GM21723 (cell line): ENCODE measurements around the gene POLR2H.
"Not testable (repeated sequence)": the region's sequence is repeated elsewhere in the genome, so short reads cannot be mapped to it uniquely, and the experiment has no call there.

Source experiments
- ATAC-seq: cut with Tn5 transposase; IDR thresholded peaks from one replicate; pipeline ENCODE4 v1.9.1; 2021; ENCODE audit warnings: mild to moderate bottlenecking, moderate library complexity; ENCODE audit not compliant: unreplicated experiment

POLR2H gene

DNA sequence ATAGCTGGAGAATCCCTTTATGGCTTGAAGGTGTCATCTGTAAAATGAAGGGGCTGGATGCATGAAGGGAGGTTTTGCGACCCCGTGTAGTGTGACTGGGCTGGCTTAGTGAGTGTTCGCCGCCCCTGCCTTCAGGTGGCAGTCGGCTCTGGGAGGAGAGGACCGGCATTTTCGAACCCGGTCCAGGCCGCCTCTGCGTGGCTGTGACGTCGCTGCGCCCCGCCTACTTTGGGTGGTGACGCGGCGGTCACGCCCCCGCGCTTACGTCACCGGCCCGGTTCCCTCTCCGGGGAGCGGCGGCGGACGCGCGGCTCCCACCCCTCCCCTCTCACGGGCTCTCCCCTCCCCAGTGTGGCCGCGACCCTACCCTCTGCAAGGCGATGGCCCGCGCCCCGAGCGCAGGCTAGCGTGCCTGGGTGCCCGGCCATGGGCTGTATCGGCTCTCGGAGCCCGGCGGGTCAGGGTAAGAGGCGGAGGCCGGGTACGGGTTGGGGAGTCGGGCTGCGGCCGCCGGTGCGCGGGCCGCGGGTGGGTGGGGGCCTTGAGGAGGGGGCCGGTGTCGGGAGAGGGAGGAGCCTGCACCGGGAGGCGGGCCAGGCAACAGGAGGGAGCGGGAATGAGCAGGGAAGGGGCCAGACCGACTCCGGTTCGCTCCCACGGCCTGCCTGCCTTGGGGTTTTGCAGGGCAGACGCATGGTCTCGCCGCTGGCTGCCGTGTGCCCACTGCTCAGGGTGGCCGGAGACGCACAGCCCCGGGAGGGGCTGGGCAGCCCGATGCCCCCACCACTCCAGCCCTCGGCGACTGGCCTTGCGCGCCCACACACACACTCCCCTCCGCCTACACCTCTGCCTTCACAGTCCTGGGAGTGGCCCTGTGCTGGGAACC, 25.6 kb upstream of the POLR2H start:
- peak; percentile 80 for ATAC-seq

DNA sequence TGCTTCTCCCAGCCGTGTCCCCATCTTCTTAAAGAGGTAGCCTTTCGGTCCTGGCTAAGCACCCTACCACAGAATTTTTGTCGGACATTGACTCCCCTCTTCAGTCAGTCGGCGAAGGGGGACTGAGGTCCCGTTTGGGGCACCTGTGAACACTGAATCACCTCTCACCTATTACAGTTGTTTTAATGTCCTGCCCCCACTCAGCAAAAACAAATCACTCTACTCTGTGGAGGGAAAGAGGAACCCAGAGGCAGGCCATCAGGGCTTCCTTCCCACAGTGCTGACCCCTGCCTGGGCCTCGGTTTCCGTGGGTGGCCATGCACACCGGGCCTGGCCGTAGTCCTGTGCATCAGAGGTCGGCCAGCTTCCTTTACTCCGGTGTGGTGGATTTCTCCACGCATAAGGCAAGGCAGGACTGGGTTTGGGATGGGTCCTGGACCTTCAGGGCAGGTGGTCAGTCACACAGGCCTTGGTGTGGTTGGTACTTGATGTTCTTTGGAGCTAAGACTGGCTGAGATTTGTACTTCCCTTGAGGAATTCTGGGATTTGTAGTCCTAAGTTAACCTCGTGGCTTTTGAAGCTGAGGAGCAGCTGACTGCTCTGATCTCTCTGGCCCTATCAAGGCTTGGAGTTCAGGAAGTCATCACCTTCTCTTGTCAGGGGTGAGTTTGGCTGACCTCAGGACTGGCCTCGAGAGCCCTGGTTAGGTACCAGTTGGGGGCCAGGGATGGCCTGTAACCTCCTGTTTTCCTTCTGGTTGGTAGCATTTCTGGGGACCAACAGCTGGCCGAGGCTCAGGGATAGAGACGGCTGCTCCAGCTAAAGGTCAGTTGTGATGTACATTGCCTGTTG, 24.7 kb upstream of the POLR2H start:
- ATAC-seq = no peak

DNA sequence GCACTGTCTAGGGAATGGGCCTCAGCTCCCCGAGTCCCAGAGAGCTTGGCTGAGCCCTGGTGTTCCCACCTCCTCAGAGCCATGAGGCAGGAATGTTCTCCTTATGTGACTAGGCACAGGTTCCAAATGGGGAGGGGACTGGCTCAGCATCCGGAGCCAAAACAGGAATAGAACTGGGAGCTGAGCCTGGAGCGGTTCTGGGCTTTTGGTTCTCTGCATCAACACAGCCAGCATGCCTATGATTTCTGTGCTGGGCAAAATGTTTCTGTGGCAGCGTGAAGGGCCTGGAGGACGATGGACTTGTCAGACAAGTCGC, 24.2 kb upstream of the POLR2H start, which contains the start of gene FAM131A:
FAM131A (plus strand) TSS at position 202 of the 316 bp plus-strand sequence; CDS start at position 233, 31 bp downstream.
- no peak for ATAC-seq

DNA sequence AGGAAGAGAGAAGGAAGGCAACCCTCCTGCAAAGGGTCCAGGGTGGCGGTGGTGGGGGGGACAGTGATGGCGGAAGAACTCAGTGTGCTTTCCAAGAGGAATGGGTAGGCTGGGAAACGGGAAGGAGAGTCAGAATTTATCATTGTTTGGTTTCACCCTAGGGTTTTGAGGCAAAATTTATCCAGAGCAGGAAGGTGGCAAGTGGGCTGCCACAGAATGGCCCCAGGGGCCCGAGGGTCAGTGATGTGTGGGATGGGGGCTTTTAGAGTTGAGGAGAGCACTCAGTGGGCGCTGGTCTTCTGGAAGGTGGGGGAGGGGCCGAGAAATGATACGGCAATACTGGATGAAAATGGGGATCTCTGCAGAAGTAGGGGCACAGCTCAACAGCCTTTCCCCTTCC, 23.5 kb upstream of the POLR2H start:
- no peak for ATAC-seq

DNA sequence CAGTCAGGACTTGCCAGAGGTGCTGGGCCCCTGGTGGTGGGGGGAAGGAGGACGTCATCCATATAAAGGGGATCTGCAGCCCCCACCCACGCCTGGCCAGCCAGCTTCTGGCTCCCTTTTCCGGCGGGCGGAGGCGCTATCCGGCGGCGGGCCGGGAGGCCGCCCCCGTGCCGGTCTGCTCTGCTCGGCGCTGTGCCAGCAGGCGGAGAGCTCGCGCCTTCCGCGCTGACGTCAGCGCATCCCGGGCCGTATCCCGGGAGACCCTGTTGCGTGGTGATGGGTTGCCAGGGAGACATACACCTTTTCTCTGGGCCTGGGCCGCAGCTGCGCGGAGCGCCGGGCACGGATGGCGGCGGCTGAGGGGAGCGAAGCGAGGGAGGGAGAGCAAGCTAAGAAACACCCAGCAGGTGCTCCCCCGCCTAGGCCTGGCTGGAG, 23.0 kb upstream of the POLR2H start:
- no peak for ATAC-seq

DNA sequence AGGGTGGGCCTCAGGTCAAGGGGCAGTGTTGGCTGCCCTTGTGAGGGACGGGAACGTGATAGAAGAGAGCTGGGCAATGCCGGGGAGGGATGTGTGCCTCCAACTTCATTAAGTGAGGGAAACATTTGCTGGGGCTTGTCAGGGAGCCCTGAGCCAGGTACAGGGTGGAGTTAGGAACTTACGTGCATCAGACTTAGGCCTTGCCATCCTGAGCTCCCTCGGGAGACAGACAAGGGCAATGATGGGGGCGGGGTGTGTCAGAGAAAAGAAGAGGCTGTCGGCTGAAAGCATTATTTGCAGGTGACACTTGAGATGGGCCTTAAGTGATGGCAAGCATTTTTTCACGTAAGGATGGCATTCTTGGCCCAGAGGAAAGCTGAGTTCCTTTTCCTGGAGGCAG, 22.5 kb upstream of the POLR2H start:
- ATAC-seq = no peak

DNA sequence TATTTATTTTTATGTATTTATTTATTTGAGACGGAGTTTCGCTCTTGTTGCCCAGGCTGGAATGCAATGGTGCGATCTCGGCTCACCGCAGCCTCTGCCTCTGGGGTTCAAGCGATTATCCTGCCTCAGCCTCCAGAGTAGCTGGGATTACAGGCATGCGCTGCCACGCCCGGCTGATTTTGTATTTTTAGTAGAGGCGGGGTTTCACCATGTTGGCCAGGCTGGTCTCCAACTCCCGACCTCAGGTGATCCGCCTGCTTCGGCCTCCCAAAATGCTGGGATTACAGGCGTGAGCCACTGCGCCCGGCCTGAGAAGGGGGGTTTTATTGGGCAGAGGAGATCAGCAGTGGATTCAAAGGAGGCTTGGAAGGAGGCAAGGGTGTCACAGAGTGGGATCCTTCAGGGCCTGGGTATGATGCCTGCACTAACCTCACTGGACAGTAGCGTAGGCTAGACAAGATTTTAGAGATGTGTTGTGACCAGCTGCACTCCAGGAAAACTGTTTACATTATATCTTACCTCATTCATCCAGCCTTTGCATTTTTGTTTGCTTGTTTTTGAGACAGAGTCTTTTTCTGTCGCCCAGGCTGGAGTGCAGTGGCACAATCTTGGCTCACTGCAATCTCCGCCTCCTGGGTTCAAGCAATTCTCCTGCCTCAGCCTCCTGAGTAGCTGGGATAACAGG, 21.9 kb upstream of the POLR2H start:
- not testable (repeated sequence) for ATAC-seq

DNA sequence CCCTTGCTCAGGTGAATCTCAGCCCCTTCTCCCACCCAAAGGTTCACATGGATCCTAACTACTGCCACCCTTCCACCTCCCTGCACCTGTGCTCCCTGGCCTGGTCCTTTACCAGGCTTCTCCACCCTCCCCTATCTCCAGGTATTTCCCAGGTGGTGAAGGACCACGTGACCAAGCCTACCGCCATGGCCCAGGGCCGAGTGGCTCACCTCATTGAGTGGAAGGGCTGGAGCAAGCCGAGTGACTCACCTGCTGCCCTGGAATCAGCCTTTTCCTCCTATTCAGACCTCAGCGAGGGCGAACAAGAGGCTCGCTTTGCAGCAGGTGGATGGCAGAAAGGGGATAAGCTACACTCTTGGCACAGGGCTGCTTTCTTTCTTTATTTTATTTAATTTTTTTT, 19.6 kb upstream of the POLR2H start:
- ATAC-seq = no peak

DNA sequence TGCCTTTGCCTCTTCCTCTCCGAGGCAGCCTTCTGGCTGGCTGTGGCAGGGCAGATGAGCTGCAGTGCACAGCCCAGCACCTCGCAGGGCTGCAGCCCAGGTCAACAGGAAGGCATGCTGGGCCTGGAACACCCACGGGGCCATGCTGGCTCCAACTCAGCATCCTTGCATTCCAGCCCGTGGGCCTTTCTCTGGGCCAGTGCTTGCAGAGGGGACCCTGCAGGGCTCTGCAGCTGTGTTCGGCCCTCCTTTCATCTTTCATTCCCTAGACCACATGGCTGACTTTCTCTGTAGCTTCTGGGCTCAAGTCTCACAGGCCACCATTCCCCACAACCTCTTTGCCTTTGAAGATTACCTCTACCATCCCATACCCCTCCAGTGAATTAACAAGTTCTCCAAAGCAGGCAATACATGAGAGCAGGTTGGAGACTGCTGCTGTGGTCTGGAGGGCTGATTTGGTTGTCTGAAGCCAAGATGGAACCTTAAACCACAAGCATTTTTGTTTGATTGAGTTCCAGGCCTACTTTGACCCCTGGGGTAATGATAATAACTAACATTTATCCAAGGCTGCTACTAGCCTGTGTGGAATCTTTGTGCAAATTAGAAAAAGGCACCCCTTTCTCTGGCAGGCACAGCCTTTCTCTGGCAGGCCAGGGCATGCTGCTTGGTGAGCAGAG, 18.2 kb upstream of the POLR2H start:
- no peak for ATAC-seq

DNA sequence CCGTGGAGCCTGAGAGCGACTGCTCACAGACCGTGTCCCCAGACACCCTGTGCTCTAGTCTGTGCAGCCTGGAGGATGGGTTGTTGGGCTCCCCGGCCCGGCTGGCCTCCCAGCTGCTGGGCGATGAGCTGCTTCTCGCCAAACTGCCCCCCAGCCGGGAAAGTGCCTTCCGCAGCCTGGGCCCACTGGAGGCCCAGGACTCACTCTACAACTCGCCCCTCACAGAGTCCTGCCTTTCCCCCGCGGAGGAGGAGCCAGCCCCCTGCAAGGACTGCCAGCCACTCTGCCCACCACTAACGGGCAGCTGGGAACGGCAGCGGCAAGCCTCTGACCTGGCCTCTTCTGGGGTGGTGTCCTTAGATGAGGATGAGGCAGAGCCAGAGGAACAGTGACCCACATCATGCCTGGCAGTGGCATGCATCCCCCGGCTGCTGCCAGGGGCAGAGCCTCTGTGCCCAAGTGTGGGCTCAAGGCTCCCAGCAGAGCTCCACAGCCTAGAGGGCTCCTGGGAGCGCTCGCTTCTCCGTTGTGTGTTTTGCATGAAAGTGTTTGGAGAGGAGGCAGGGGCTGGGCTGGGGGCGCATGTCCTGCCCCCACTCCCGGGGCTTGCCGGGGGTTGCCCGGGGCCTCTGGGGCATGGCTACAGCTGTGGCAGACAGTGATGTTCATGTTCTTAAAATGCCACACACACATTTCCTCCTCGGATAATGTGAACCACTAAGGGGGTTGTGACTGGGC, 16.8 kb upstream of the POLR2H start:
- no peak for ATAC-seq

DNA sequence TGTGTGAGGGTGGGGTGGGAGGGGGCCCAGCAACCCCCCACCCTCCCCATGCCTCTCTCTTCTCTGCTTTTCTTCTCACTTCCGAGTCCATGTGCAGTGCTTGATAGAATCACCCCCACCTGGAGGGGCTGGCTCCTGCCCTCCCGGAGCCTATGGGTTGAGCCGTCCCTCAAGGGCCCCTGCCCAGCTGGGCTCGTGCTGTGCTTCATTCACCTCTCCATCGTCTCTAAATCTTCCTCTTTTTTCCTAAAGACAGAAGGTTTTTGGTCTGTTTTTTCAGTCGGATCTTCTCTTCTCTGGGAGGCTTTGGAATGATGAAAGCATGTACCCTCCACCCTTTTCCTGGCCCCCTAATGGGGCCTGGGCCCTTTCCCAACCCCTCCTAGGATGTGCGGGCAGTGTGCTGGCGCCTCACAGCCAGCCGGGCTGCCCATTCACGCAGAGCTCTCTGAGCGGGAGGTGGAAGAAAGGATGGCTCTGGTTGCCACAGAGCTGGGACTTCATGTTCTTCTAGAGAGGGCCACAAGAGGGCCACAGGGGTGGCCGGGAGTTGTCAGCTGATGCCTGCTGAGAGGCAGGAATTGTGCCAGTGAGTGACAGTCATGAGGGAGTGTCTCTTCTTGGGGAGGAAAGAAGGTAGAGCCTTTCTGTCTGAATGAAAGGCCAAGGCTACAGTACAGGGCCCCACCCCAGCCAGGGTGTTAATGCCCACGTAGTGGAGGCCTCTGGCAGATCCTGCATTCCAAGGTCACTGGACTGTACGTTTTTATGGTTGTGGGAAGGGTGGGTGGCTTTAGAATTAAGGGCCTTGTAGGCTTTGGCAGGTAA, 16.0 kb upstream of the POLR2H start:
- ATAC-seq = no peak

DNA sequence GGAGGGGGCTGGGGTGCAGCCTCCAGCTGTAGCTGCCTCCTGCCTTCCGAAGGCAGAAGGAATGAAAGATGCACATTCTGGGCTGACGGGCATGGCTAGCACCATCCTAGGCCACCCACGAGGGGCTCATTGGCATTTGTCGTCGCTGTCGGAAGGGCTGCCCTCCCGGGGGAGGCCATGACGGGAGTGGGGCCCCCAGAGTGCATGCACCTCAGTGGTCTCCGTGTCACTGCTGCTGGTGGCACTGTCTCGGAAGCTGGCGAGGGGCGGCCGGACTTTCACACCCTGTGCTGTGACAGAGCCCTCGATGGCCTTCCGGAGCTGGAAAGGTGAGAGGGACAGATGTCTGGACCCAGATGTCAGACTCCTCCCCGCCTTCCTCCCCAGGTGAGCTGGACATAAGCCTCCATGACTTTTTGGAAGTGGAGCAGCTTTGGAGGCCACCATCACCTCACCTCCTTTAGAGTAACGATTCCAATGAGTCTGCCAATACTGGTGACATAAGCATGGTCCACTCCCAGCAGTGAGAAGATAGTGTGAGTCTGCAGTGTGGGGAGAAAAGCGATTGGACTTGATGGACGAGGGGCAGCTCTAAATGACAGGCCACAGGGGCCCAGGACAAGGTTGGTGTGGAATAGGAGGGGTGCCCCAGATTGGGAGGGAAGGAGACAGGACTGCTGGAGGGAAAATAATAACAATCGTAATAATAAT, 14.9 kb upstream of the POLR2H start:
- ATAC-seq = no peak

DNA sequence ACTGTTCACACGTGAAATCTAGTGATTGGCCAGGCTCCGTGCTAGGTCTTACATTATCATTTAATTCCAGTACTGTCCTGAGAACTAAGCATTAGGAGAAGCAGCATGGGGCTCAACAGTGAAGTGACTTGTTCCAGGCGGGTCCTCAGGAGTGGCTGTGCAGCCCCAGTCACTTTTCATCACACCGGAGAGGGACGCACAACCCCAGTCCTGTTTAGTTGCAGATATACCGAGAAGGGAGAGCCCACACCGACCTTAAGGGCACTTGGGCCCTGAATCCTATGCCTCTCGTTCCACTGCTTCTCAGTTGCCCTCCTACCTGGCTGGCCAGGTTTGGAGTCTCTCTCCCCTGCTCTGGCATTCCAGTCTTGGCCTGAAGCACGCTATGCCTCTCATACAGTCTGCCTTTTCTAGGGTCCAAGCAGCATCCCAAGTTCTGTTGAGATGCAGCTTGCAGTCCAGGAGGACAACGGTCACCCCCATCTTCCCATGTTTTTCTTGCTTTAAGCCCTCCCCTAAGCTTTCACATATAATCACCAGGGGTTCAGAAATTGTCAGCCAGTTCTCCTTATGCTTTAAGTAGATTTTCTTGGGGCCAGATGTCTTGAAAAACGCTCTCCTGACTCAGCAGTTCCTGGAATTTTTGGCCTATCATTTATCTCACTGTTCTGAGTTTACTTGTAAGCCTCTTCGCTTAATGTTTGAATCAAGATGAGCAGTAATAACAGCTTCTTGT, 14.0 kb upstream of the POLR2H start:
- ATAC-seq = no peak

DNA sequence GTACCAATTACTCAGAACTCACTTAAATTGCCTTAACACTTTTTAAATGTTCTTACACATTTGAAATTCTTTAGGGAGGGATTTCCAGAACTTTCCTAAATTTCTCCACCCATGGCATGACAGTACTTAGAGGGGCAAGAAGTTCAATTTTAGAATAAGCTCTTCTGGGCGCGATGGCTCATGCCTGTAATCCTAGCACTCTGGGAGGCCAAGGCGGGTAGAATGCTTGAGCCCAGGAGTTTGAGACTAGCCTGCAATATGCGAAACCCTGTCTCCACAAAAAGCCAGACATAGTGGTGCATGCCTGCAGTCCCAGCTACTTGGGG, 13.5 kb upstream of the POLR2H start:
- ATAC-seq = no peak

DNA sequence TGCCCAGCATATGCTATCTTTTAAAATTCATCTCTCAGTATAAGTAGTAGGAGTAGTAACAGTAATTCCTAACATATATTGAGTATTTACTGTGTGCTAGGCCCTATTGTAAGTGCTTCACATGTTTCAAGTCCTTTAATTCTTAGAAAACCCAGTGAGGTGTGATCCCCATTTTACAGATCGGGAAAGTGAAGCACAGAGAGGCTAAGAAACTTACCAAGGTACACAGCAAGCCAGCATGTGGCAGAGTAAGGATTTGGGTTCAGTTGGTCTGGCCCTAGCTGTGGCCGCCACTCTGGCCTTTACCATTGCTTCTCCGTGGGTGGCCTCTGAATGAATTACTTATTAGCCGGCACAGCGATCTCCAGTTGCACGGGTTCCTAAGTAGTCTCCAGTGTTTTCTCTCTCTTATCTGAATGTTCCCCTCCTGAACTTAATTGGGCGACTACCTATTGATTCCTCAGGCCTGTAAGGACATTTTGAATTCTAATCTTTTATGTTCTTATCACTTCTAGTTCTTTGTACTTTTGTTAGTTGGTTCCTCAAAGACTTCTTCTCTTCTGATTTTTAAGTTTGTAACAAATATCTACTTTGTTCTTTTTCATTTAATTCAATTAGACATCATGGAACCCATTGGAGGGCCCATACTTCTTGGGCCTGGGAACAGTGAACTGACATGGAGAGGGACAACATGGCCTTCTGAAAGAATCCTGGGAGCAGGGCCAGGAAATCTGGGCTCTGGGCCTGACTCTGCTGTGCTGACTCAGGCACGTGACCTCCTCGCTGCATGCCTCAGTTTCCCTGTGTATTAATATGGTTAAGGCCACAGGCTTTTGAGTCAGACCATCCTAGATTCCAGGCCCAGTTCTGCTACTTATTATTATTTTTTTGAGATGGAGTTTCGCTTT, 11.7 kb upstream of the POLR2H start:
- no peak for ATAC-seq

DNA sequence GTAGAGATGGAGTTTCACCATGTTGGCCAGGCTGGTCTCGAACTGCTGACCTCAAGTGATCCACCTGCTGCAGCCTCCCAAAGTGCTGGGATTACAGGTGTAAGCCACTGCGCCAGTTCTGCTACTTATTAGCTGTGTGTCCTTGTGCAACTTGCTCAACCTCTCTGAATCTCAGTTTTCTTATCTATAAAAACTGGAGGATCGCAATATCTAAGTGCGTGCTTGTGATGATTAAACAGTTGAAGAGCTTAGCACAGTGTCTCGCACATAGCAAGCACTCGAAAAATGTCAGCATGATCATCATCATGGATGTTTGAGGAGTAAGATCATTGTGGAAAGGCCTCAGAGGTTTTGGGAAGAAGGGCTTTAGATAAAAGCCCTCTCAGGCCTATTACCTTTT, 10.9 kb upstream of the POLR2H start:
- no peak for ATAC-seq

DNA sequence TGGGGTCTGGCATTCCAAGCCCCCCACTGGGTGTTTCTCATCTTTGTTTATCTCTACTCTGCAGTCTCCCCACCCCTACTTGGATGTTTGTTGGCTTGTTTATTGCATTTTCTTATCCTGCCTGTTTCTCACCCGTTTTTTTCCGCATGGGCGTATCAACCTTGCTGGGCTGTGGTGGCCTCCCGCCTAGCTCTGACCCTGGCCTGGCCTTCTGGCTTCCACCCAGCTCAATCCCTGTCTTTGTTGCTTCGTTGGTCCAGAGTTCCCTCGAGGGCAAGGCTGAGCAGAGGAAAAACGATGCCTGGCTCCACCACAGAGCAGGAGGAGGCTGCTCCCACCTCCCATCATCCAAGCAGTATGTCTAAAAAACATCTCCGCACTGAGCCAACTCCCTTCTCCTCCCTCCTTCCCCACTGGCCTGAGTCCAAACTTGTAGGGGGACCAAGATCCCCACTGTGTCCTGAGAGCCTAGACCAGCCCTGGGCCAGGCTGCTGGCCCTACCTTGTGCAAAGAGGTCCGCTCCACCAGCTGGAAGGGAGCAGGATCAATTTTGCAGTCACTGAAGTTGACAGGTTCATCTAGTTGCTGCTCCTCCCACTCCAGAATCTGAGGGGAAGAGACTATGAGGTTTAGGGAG, 9.9 kb upstream of the POLR2H start:
- ATAC-seq = no peak
